GM12878 (cell line): Measurements from ENCODE around the gene ERVFRD-1. TPM values are rescaled to one million over a fixed set of nuclear protein-coding genes. Genes with fewer than 3 reads are reported as not detected.
"Not testable (repeated sequence)": the region's sequence is repeated elsewhere in the genome, so short reads cannot be mapped to it uniquely, and the experiment has no call there.

ENCODE experiments used
- ATAC-seq: fragments of 200-7000 bp; cut with Tn5 transposase; 3 replicates; pipeline ENCODE4 v1.9.1; 2020; ENCODE audit warnings: mild to moderate bottlenecking, moderate library complexity
- BruUV-seq: library from RNA; stranded (reverse); fragments of 400-500 nt; replicated peaks from 2 replicates; lab custom pipeline; 2021; lab: Mats Ljungman, UMichigan
- CTCF ChIA-PET: fragments of 300-600 bp; sonication (Branson Sonifier 250); formaldehyde crosslinking; extraction: SDS; loops from one replicate; lab custom pipeline; 2021; ENCODE audit warnings: inconsistent platforms; lab: Yijun Ruan, JAX
- POLR2A ChIA-PET: fragments of 350-600 bp; formaldehyde crosslinking; extraction: SDS; loops from one replicate; lab custom pipeline; 2021; ENCODE audit warnings: inconsistent platforms; lab: Charles Lee
- RAD21 ChIA-PET: fragments of 300-600 bp; sonication (Branson Sonifier 250); formaldehyde crosslinking; loops from one replicate; lab custom pipeline; 2023; ENCODE audit warnings: antibody characterized with exemption; ENCODE audit not compliant: unreplicated experiment; lab: Charles Lee
- SMC1A ChIA-PET: fragments of 300-600 bp; sonication (Branson Sonifier 250); formaldehyde crosslinking; loops from one replicate; lab custom pipeline; 2023; ENCODE audit not compliant: unreplicated experiment, uncharacterized antibody; lab: Charles Lee
- DNase-seq: peaks from one replicate; pipeline ENCODE4 v3.0.0-alpha.2; 2011; ENCODE audit warnings: low read depth, low spot score
- FAIRE-seq: peaks from 3 replicates; lab custom pipeline; 2011; peaks lifted over from hg19 to GRCh38; lab: Jason Lieb, UNC
- H2AFZ ChIP-seq: 2 replicates; pipeline ENCODE4 v1.6.0; 2011; ENCODE audit warnings: low read depth, low read length, control low read depth; ENCODE audit not compliant: control insufficient read depth
- H3K27ac ChIP-seq: 2 replicates; pipeline ENCODE4 v1.5.1; 2011; ENCODE audit warnings: control low read depth; ENCODE audit not compliant: control insufficient read depth, insufficient read depth
- H3K27me3 ChIP-seq, 2 experiments: replicated peaks in 1 of 2; 2 replicates each; pipeline versions ENCODE4 v1.6.0 to v1.6.1; 2011; ENCODE audit warnings: low read length in 1 of 2; ENCODE audit not compliant: control insufficient read depth in 2 of 2, insufficient read depth in 2 of 2
- H3K36me3 ChIP-seq, 2 experiments: 2 replicates each; pipeline ENCODE4 v1.5.1; 2011; ENCODE audit warnings: low read length in 1 of 2; ENCODE audit not compliant: control insufficient read depth in 2 of 2, insufficient read depth in 2 of 2
- H3K4me1 ChIP-seq: 2 replicates; pipeline ENCODE4 v1.6.1; 2011; ENCODE audit warnings: mild to moderate bottlenecking, low read length, moderate library complexity, mixed read lengths; ENCODE audit not compliant: control insufficient read depth, insufficient read depth
- H3K4me2 ChIP-seq: 2 replicates; pipeline ENCODE4 v1.6.0; 2011; ENCODE audit warnings: control low read depth; ENCODE audit not compliant: control insufficient read depth, insufficient read depth
- H3K4me3 ChIP-seq: fragments of 200-600 bp; sonication (generic); 2 replicates; pipeline ENCODE4 v1.5.1; 2016
- H3K79me2 ChIP-seq: 2 replicates; pipeline ENCODE4 v1.6.0; 2011; ENCODE audit warnings: low read length; ENCODE audit not compliant: control insufficient read depth, insufficient read depth
- H3K9ac ChIP-seq: 2 replicates; pipeline ENCODE4 v1.8.0; 2011; ENCODE audit warnings: low read length, control low read depth, mixed read lengths; ENCODE audit not compliant: control insufficient read depth, insufficient read depth
- H3K9me3 ChIP-seq: replicated peaks from 3 replicates; pipeline ENCODE4 v1.5.1; 2011; ENCODE audit warnings: mild to moderate bottlenecking, low read length; ENCODE audit not compliant: control insufficient read depth, insufficient read depth
- H4K20me1 ChIP-seq: 2 replicates; pipeline ENCODE4 v1.6.0; 2011; ENCODE audit not compliant: control insufficient read depth, insufficient read depth
- FOXM1 ChIP-seq: IDR thresholded peaks from 2 replicates; pipeline ENCODE4 v1.6.1; 2012; ENCODE audit warnings: low read depth, mild to moderate bottlenecking, inconsistent platforms, low read length, moderate library complexity
- YBX1 ChIP-seq: fragments of 450-650 bp; IDR thresholded peaks from 2 replicates; pipeline ENCODE4 v1.6.1; 2016; ENCODE audit warnings: antibody characterized with exemption
- ZNF592 ChIP-seq: fragments of 450-650 bp; IDR thresholded peaks from 2 replicates; pipeline ENCODE4 v1.6.1; 2017; ENCODE audit warnings: mild to moderate bottlenecking, moderate library complexity
- WGBS: methylation state at CpG from one replicate; pipeline ENCODE4 v1.1.6; 2016; ENCODE audit warnings: low lambda C conversion rate; ENCODE audit not compliant: insufficient replicate concordance, insufficient coverage; ENCODE audit errors: missing lambda C conversion rate; 5-methylcytosine and 5-hydroxymethylcytosine counted together
- in situ Hi-C: fragments of 300-500 bp; cut with MboI; formaldehyde crosslinking; loops from 9 replicates; pipeline ENCODE4 v1.14.3; 2018; ENCODE audit warnings: mixed read lengths
- intact Hi-C: fragments of 100-400 bp; cut with micrococcal nuclease; formaldehyde crosslinking; loops from one replicate; pipeline ENCODE4 v1.14.2; 2022; ENCODE audit not compliant: unreplicated experiment
- polyA plus RNA-seq, 11 experiments: library from polyadenylated mRNA; depleted of rRNA in 4 of 11; unstranded in 6 of 11; stranded (reverse) in 5 of 11; fragments of >200 nt; fragmentation: Nextera tagmentation in 4 of 11; fragmentation: Illumina TruSeq in 1 of 11; extraction: Ambion mirVana in 4 of 11; extraction: Trizol in 1 of 11; gene quantifications; 1 replicate in 1 of 11; 2 replicates in 10 of 11; pipeline versions ENCODE4 v1.2.1 to v1.2.3, GENCODE V29; 2011 to 2016; ENCODE audit warnings: inconsistent platforms in 2 of 11, missing spikeins in 2 of 11, low read depth in 1 of 11
- total RNA-seq, 4 experiments: library from RNA; depleted of rRNA in 3 of 4; stranded (reverse); fragments of >200 nt in 3 of 4; fragmentation: Illumina TruSeq in 1 of 4; extraction: Trizol in 1 of 4; gene quantifications; 2 replicates each; pipeline versions ENCODE4 v1.2.1 to v1.2.3, GENCODE V29; 2013 to 2021

ERVFRD-1 gene
- total and polyA plus RNA-seq, 10 of the 15 experiments (the other 5 are each of a cell fraction or from before 2014, with no cell fraction given) = 0.03 to 0.11 (median 0.07) TPM; not detected in 7

GRCh38 chr6:11089695-11090094 lies 21.8 kb downstream of the ERVFRD-1 start:
- TF ChIP-seq YBX1 (no peak), FOXM1 (no peak), ZNF592 (no peak)
- FAIRE-seq (no peak), DNase-seq (no peak), ATAC-seq (no peak)
- SMC1A ChIA-PET = no interaction called here
- RAD21 ChIA-PET = no interaction called here
- Histone ChIP-seq H3K79me2 (peaks cover 7% of the 10 kb centered on the region), H2AFZ (no peak overlapping the region), H3K27ac (no peak overlapping the region), H3K9ac (no peak overlapping the region), H4K20me1 (no peaks in the 10 kb centered on the region), H3K4me1 (no peaks in the 10 kb centered on the region), H3K4me3 (no peak overlapping the region), H3K36me3 (no peaks in the 10 kb centered on the region), H3K4me2 (no peak overlapping the region), H3K27me3 (no peaks in the 10 kb centered on the region), H3K9me3 (no peaks in the 10 kb centered on the region)
- intact Hi-C loops = loop anchor here (5.0 to 10.0 kb wide), 2 partner anchors 43 to 555 kb away; no protein-coding TSS in a partner anchor
- CTCF ChIA-PET = interaction anchor here (0.6 kb wide), 1 partner anchor 390 kb away, joined by 3 read pairs; no protein-coding TSS in a partner anchor
- 75% methylated on average over 1 of the region's 1 CpG for WGBS
- BruUV-seq = no TSS peak
- POLR2A ChIA-PET = interaction anchor here (0.7 kb wide), 1 partner anchor 12 kb away, joined by 3 read pairs; no protein-coding TSS in a partner anchor
- in situ Hi-C loops = no loop called here

GRCh38 chr6:11087141-11087812 lies 24.2 kb downstream of the ERVFRD-1 start:
- SMC1A ChIA-PET = interaction anchor here (1.2 kb wide), 1 partner anchor 409 kb away, joined by 5 read pairs; no protein-coding TSS in a partner anchor
- H3K4me3 ChIP-seq, DNase-seq, H2AFZ ChIP-seq, ATAC-seq, FAIRE-seq, H3K9me3 ChIP-seq, H3K9ac ChIP-seq, in situ Hi-C loops, H4K20me1 ChIP-seq, intact Hi-C loops, RAD21 ChIA-PET, H3K36me3 ChIP-seq, BruUV-seq, CTCF ChIA-PET, H3K27ac ChIP-seq, H3K4me1 ChIP-seq, H3K79me2 ChIP-seq, H3K27me3 ChIP-seq, H3K4me2 ChIP-seq, POLR2A ChIA-PET: not testable (repeated sequence)
- WGBS = 78% methylated on average over 31 of the region's 47 CpGs
